K562 (cell line): ENCODE measurements around the gene MARS1. TPM values are rescaled to one million over a fixed set of nuclear protein-coding genes. Genes with fewer than 3 reads are reported as not detected.

Source experiments
- BCL6 ChIP-seq: fragments of 250-450 bp; sonication (Bioruptor Pico); IDR thresholded peaks from 2 replicates; pipeline ENCODE4 v1.4.0; 2020
- CBX5 ChIP-seq: IDR thresholded peaks from 2 replicates; pipeline ENCODE4 v1.6.1; 2014; ENCODE audit warnings: low read depth, borderline replicate concordance
- CGGBP1 ChIP-seq: fragments of 250-450 bp; sonication (Bioruptor Pico); IDR thresholded peaks from 2 replicates; pipeline ENCODE4 v1.9.0; 2021; ENCODE audit warnings: mild to moderate bottlenecking
- CREB3 ChIP-seq: fragments of 450-650 bp; conservative IDR thresholded peaks from 2 replicates; pipeline ENCODE4 v1.6.1; 2016; ENCODE audit warnings: missing genetic modification characterization, low read depth, mild to moderate bottlenecking, missing compliant biosample characterization, moderate library complexity
- CSDE1 ChIP-seq, 2 experiments: fragments of 450-650 bp; IDR thresholded peaks; 2 replicates each; pipeline ENCODE4 v1.6.1; 2016; ENCODE audit warnings: mild to moderate bottlenecking in 1 of 2
- E2F3 ChIP-seq: fragments of 250-450 bp; sonication (Bioruptor Pico); IDR thresholded peaks from 2 replicates; pipeline ENCODE4 v1.4.0; 2020; ENCODE audit warnings: mild to moderate bottlenecking
- FOXJ3 ChIP-seq: sonication (generic); formaldehyde crosslinking; IDR thresholded peaks from 2 replicates; pipeline ENCODE4 v1.4.0; 2020; ENCODE audit warnings: mild to moderate bottlenecking, missing genetic modification reagents
- FOXO4 ChIP-seq: fragments of 450-650 bp; formaldehyde crosslinking; IDR thresholded peaks from 2 replicates; pipeline ENCODE4 v1.4.0; 2020; ENCODE audit warnings: mild to moderate bottlenecking, moderate library complexity
- HNRNPL ChIP-seq: fragments of 200-400 bp; formaldehyde crosslinking; IDR thresholded peaks from 2 replicates; pipeline ENCODE4 v1.6.1; 2017; ENCODE audit warnings: low read depth, mild to moderate bottlenecking, low read length
- ILF3 ChIP-seq: fragments of 450-650 bp; IDR thresholded peaks from 2 replicates; pipeline ENCODE4 v1.6.1; 2018; ENCODE audit warnings: antibody characterized with exemption, mild to moderate bottlenecking, moderate library complexity, borderline replicate concordance
- IRF2 ChIP-seq: sonication (generic); formaldehyde crosslinking; IDR thresholded peaks from 2 replicates; pipeline ENCODE4 v1.8.1; 2022; ENCODE audit warnings: mild to moderate bottlenecking, missing genetic modification reagents
- LCOR ChIP-seq: sonication (generic); formaldehyde crosslinking; IDR thresholded peaks from 2 replicates; pipeline ENCODE4 v1.8.0; 2022; ENCODE audit warnings: mild to moderate bottlenecking, missing genetic modification reagents
- MIER1 ChIP-seq: fragments of 450-650 bp; IDR thresholded peaks from 2 replicates; pipeline ENCODE4 v1.6.1; 2016; ENCODE audit warnings: antibody characterized with exemption, mild to moderate bottlenecking, low read depth
- NFRKB ChIP-seq: fragments of 450-650 bp; IDR thresholded peaks from 2 replicates; pipeline ENCODE4 v1.6.1; 2016; ENCODE audit warnings: low read depth
- NKRF ChIP-seq: fragments of 450-650 bp; IDR thresholded peaks from 2 replicates; pipeline ENCODE4 v1.6.1; 2016; ENCODE audit warnings: borderline replicate concordance
- THRA ChIP-seq: fragments of 450-650 bp; IDR thresholded peaks from 2 replicates; pipeline ENCODE4 v1.6.1; 2017; ENCODE audit warnings: mild to moderate bottlenecking, moderate library complexity
- USF2 ChIP-seq: sonication (generic); formaldehyde crosslinking; IDR thresholded peaks from 2 replicates; pipeline ENCODE4 v1.5.0; 2020; ENCODE audit warnings: missing genetic modification reagents
- ZNF146 ChIP-seq: IDR thresholded peaks from one replicate; pipeline ENCODE4 v1.6.1; 2018; ENCODE audit warnings: missing compliant biosample characterization; ENCODE audit not compliant: unreplicated experiment
- ZNF324 ChIP-seq: fragments of 250-450 bp; sonication (Bioruptor Pico); IDR thresholded peaks from 2 replicates; pipeline ENCODE4 v1.4.0; 2020; ENCODE audit warnings: mild to moderate bottlenecking
- ZSCAN29 ChIP-seq: fragments of 450-650 bp; IDR thresholded peaks from 2 replicates; pipeline ENCODE4 v1.6.1; 2017
- polyA plus RNA-seq, 8 experiments: library from polyadenylated mRNA; depleted of rRNA in 4 of 8; stranded (reverse) in 5 of 8; unstranded in 3 of 8; fragments of >200 nt; fragmentation: Nextera tagmentation in 2 of 8; fragmentation: Illumina TruSeq in 1 of 8; extraction: Ambion mirVana in 2 of 8; extraction: Trizol in 1 of 8; gene quantifications; 2 replicates each; pipeline versions ENCODE4 v1.2.1 to v1.2.3, GENCODE V29; 2011 to 2014; ENCODE audit warnings: inconsistent platforms in 1 of 8, missing spikeins in 1 of 8
- total RNA-seq, 7 experiments: library from RNA; depleted of rRNA in 6 of 7; stranded (reverse); fragments of >200 nt in 6 of 7; fragmentation: Illumina TruSeq in 2 of 7; extraction: Trizol in 2 of 7; gene quantifications; 2 replicates each; pipeline versions ENCODE4 v1.2.1 to v1.2.3, GENCODE V29; 2011 to 2021; ENCODE audit warnings: low replicate concordance in 1 of 7

The MARS1 gene
- total and polyA plus RNA-seq, 9 of the 15 experiments (the other 6 are each of a cell fraction or from before 2014, with no cell fraction given) = 117 to 382 (median 220) TPM

GRCh38 chr12:57520053-57520818, 32.4 kb downstream of the MARS1 start, which contains the start of gene DDIT3 (continued):
- peak; percentile 89 for TF ChIP-seq NKRF
- peak in 1 of 2 experiments; percentile 39; a peak in 1 of 4 replicates for TF ChIP-seq CSDE1 (IDR thresholded peaks at IDR 0.05)
- TF ChIP-seq ZNF146 (CRISPR knock-in tag) = no peak
- peak; percentile 97 for TF ChIP-seq LCOR
- peak; percentile 53; the same call in 1 of the 2 replicates for TF ChIP-seq NFRKB
- TF ChIP-seq CGGBP1 (CRISPR knock-in tag) = peak; percentile 75; the same call in 1 of the 2 replicates
- TF ChIP-seq ZNF324 = peak; percentile 53; the same call in 1 of the 2 replicates
- TF ChIP-seq IRF2 (CRISPR knock-in tag) = no peak
- 0 out of 2 replicates have a peak, but pooled peaks have one; percentile 27 for TF ChIP-seq HNRNPL
- no peak for TF ChIP-seq FOXJ3 (CRISPR knock-in tag)
- peak; percentile 85 for TF ChIP-seq USF2 (CRISPR knock-in tag)
- 0 out of 2 replicates have a peak, but pooled peaks have one; percentile 5 for TF ChIP-seq FOXO4 (CRISPR knock-in tag)
- peak; percentile 52; the same call in 1 of the 2 replicates for TF ChIP-seq ILF3
- TF ChIP-seq THRA = no peak
- no peak for TF ChIP-seq MIER1
- no peak for TF ChIP-seq CBX5
- TF ChIP-seq BCL6 (CRISPR knock-in tag) = no peak
- TF ChIP-seq E2F3 (CRISPR knock-in tag) = no peak; the same call in 1 of the 2 replicates
- no peak for TF ChIP-seq CREB3 (tag)
- no peak for TF ChIP-seq ZSCAN29
